ENCODE results near the gene INO80B.

INO80B gene

DNA sequence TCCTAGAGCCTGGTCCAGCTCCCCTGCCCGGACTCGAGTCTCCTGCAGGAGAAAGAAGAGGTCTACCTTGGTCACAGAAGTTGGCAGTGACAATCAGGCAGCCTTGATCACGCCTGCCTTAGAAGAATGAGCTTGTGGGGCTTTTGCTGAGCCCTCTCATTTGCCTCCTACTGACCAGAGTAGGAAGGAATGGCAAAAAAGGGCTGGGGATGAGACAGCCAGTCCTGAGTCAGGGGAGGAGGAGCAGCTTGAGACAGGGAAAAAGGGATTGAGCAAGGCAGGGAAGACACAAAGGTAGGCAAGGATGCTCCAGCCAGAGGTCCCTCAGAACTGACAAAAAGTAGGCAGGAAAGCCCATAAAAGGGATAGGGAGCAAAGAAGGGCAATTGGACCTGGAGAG, 27.3 kb upstream of the INO80B start:
- no peak overlapping the region for H3K4me3 ChIP-seq (ENCODE audit: insufficient read length, low read depth)
- H3K4me1 ChIP-seq (ENCODE audit: insufficient read depth, insufficient read length), result peaks cover 2% of the 10 kb centered on the region
- no peak for DNase-seq (ENCODE audit: low read depth, low spot score)
- H3K27me3 ChIP-seq (ENCODE audit: insufficient read depth, insufficient read length), result no peaks in the 10 kb centered on the region
- no peaks in the 10 kb centered on the region for H3K9me3 ChIP-seq (ENCODE audit: insufficient read depth, low read length)
- H3K36me3 ChIP-seq (ENCODE audit: insufficient read depth, insufficient read length, low read length), result peaks cover 78% of the 10 kb centered on the region
- H3K9ac ChIP-seq (ENCODE audit: insufficient read length, low read depth), result no peak overlapping the region
- no peak for TF ChIP-seq YY1 (IDR thresholded peaks at IDR 0.05; ENCODE audit: insufficient read depth, insufficient read length)
- TF ChIP-seq SUZ12 (IDR thresholded peaks at IDR 0.05; ENCODE audit: extremely low read depth, insufficient read depth, insufficient read length), result no peak
- TF ChIP-seq ZNF274 (IDR thresholded peaks at IDR 0.05; ENCODE audit: low read depth, low read length), result no peak

DNA sequence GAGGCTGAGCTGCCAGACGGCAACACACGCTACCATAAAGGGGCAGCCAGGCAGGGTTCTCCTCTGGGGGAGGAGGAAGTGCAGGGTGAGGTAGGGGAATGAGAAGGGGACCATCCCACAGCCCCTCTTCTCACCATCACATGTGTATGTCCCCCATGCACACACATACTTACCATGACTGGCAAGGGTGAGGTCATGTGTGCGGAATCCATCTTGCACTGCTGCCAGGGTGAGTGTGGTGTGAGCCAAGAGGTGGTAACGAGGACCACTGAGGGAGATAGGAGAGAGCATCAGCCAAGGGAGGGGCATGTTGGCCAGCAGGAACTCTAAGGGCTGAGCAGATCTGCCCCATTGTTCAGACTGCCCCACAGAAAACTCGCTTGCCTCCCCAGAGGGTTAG, 26.2 kb upstream of the INO80B start:
- Histone ChIP-seq H3K9me3 (ENCODE audit: insufficient read depth, low read length) (no peaks in the 10 kb centered on the region), H3K4me3 (ENCODE audit: insufficient read length, low read depth) (no peak overlapping the region), H3K27me3 (ENCODE audit: insufficient read depth, insufficient read length) (no peaks in the 10 kb centered on the region), H3K36me3 (ENCODE audit: insufficient read depth, insufficient read length, low read length) (peaks cover 80% of the 10 kb centered on the region), H3K9ac (ENCODE audit: insufficient read length, low read depth) (no peak overlapping the region), H3K4me1 (ENCODE audit: insufficient read depth, insufficient read length) (peaks cover 2% of the 10 kb centered on the region)
- no peak for TF ChIP-seq ZNF274 (IDR thresholded peaks at IDR 0.05; ENCODE audit: low read depth, low read length)
- no peak for TF ChIP-seq YY1 (IDR thresholded peaks at IDR 0.05; ENCODE audit: insufficient read depth, insufficient read length)
- TF ChIP-seq SUZ12 (IDR thresholded peaks at IDR 0.05; ENCODE audit: extremely low read depth, insufficient read depth, insufficient read length), result no peak
- no peak for DNase-seq (ENCODE audit: low read depth, low spot score)

DNA sequence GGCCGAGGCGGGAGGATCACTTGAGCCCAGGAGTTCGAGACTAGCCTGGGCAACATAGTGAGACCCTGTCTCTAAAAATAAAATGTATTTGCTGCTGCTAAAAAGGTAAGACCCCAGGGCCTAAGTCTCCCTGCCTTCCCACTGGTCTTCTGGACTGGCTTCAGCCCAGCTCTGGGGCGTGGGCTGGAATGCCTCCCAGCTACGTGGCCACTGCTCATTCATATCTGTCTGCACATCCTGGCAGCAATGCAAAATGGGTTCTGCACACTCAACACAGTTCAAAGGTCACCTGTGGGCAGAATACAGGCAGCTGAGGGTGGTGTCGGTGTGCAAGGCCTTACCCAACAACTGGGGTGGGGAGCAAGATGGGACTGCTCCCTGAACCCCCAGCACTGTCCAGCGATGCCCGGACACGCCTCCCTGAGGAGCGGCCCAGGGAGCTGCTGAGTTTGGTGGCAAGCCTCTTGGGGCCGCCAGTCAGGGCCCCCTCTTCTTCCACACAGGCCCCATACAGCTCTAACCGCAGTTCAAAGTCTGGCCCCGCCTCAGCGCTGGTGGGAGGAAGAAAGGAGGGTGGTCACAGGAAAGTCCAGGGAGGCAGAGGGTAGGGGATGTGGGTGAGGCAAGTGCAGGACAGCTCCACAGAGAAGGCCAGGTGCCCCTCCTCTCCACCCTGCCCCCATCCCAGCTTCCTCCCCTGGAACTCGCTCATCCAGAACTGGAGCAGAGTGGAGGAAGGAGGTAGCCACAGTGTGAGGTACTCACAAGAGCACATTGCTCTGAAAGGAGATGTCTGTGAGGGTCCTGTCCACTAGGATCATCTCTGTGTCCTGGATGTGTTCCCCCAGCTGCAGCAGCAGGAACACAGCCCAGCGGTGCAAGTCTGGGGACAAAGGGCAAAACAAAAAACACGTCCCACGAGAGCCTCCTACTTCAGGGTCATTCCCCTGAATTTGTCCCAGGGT, 25.1 kb upstream of the INO80B start:
- Histone ChIP-seq H3K36me3 (ENCODE audit: insufficient read depth, insufficient read length, low read length) (peaks cover 77% of the 10 kb centered on the region), H3K4me1 (ENCODE audit: insufficient read depth, insufficient read length) (peaks cover 2% of the 10 kb centered on the region), H3K27me3 (ENCODE audit: insufficient read depth, insufficient read length) (no peaks in the 10 kb centered on the region), H3K9me3 (ENCODE audit: insufficient read depth, low read length) (no peaks in the 10 kb centered on the region), H3K9ac (ENCODE audit: insufficient read length, low read depth) (no peak overlapping the region), H3K4me3 (ENCODE audit: insufficient read length, low read depth) (no peak overlapping the region)
- TF ChIP-seq SUZ12 (IDR thresholded peaks at IDR 0.05; ENCODE audit: extremely low read depth, insufficient read depth, insufficient read length) (no peak), ZNF274 (IDR thresholded peaks at IDR 0.05; ENCODE audit: low read depth, low read length) (no peak), YY1 (IDR thresholded peaks at IDR 0.05; ENCODE audit: insufficient read depth, insufficient read length) (no peak)
- no peak for DNase-seq (ENCODE audit: low read depth, low spot score)

DNA sequence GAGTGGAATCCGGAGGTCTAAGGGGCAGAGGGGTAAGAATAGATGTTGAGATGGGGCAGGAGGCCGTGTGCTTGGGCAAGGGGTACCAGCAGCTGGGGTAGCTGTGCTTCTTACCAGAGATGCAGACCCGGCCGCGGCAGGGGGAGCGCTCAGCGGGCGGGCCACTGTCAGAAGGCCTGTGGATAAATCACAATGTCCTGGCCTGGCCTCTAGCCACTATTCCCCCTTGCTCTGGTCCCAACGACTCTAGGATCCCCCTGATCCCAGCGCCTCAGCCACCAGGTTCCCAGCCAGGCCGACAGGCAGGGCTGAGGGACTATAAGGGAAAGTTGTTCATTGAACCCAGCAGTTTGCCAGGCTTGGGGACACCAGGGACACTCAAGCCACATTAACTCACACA, 24.4 kb upstream of the INO80B start:
- Histone ChIP-seq H3K27me3 (ENCODE audit: insufficient read depth, insufficient read length) (no peaks in the 10 kb centered on the region), H3K9me3 (ENCODE audit: insufficient read depth, low read length) (no peaks in the 10 kb centered on the region), H3K9ac (ENCODE audit: insufficient read length, low read depth) (no peak overlapping the region), H3K36me3 (ENCODE audit: insufficient read depth, insufficient read length, low read length) (peaks cover 73% of the 10 kb centered on the region), H3K4me1 (ENCODE audit: insufficient read depth, insufficient read length) (peaks cover 2% of the 10 kb centered on the region), H3K4me3 (ENCODE audit: insufficient read length, low read depth) (no peak overlapping the region)
- TF ChIP-seq ZNF274 (IDR thresholded peaks at IDR 0.05; ENCODE audit: low read depth, low read length) (no peak), YY1 (IDR thresholded peaks at IDR 0.05; ENCODE audit: insufficient read depth, insufficient read length) (no peak)
- no peak for DNase-seq (ENCODE audit: low read depth, low spot score)

DNA sequence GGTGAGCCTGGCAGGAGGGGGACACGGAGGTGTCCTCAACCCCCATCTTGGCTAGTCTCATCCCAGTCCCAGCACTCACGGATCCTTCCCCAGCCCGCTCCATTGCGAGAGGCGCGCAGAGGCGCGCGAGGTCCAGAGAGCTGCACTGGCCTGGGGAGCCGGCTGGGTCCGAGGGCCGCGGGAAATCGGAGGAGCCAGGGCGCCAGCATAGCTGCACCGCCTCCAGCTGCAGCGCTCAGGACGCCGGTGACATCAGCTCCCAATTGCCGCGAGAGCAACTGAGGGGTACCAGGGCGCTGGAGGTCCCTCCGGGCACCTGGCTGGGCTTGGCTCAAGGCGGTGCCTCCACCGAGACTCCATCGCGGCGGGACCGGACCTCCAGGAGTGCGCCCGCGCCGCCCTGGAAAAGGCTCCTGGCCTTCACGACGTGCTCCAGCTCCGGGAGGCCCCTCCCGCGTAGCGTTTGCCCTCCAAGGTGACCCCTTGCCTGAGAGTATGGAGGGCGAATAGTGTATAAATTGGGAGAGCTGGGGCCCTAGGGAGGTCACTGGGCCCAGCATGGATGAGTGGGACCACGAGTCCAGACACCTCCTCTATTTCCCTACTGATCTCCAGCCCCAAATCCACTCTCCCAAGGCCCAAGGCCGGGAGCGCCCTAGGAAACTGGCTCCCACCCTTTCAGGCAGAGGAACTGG, 18.6 kb upstream of the INO80B start:
- Histone ChIP-seq H3K9me3 (ENCODE audit: insufficient read depth, low read length) (no peaks in the 10 kb centered on the region), H3K4me1 (ENCODE audit: insufficient read depth, insufficient read length) (peaks cover 9% of the 10 kb centered on the region), H3K4me3 (ENCODE audit: insufficient read length, low read depth) (no peak overlapping the region), H3K27me3 (ENCODE audit: insufficient read depth, insufficient read length) (no peaks in the 10 kb centered on the region), H3K9ac (ENCODE audit: insufficient read length, low read depth) (no peak overlapping the region), H3K36me3 (ENCODE audit: insufficient read depth, insufficient read length, low read length) (peaks cover 46% of the 10 kb centered on the region)
- DNase-seq (ENCODE audit: low read depth, low spot score), result no peak
- TF ChIP-seq YY1 (IDR thresholded peaks at IDR 0.05; ENCODE audit: insufficient read depth, insufficient read length), result no peak
- no peak for TF ChIP-seq SUZ12 (IDR thresholded peaks at IDR 0.05; ENCODE audit: extremely low read depth, insufficient read depth, insufficient read length)
- no peak for TF ChIP-seq ZNF274 (IDR thresholded peaks at IDR 0.05; ENCODE audit: low read depth, low read length)

DNA sequence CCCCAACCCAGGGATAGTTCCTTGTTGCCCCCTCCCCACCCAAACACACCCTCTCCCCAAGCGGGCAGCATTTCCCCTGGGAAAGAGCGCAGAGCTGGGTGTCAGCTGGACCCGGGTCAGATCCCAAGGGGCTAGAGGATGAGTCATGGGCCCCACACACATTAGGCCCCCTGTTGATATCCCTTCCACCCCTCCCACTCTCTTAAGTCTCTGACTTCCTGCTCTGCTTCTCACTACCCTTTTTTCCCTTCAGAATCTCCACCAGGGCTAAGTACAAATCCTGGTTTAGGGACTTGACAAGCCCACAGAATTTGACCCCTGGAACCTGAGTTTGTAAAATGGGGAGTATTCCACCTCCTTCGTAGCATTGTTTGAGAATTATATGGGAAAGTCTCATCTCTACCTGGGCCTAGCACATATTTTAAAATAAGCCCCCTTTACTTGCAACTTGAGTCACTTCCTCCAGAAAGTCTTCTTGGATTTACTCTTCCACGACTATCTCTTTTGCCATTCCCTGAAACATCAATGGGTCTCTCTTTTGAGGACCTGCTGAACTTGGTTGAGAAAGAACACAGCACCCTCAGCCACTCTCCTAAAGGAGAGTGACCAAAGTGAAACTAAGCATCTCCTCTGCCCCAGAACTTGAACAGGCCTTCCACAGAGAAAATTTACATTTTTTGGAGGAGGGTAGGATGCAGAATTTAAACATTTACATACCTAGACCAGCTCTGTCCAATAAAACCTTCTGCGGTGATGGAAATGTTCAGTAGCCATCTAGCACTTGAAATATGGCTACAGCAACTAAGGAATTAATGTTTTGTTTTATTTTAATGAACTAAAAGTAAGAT, 17.8 kb upstream of the INO80B start:
- DNase-seq (ENCODE audit: low read depth, low spot score), result no peak
- Histone ChIP-seq H3K4me1 (ENCODE audit: insufficient read depth, insufficient read length) (peaks cover 9% of the 10 kb centered on the region), H3K9me3 (ENCODE audit: insufficient read depth, low read length) (no peaks in the 10 kb centered on the region), H3K4me3 (ENCODE audit: insufficient read length, low read depth) (no peak overlapping the region), H3K9ac (ENCODE audit: insufficient read length, low read depth) (peak overlapping the region; percentile 21), H3K27me3 (ENCODE audit: insufficient read depth, insufficient read length) (no peaks in the 10 kb centered on the region), H3K36me3 (ENCODE audit: insufficient read depth, insufficient read length, low read length) (peaks cover 39% of the 10 kb centered on the region)
- no peak for TF ChIP-seq SUZ12 (IDR thresholded peaks at IDR 0.05; ENCODE audit: extremely low read depth, insufficient read depth, insufficient read length)
- TF ChIP-seq YY1 (IDR thresholded peaks at IDR 0.05; ENCODE audit: insufficient read depth, insufficient read length), result no peak
- no peak for TF ChIP-seq ZNF274 (IDR thresholded peaks at IDR 0.05; ENCODE audit: low read depth, low read length)

Measured in NT2/D1 (cell line).